ENCODE measurements around the gene PGBD5.
"Not testable (repeated sequence)": the region's sequence is repeated elsewhere in the genome, so short reads cannot be mapped to it uniquely, and the experiment has no call there.

The PGBD5 gene

GRCh38 chr1:230425252-230426091, 660 bp downstream of the PGBD5 start:
- no peak for DNase-seq (ENCODE audit: low read depth)

- DNase-seq (ENCODE audit: low read depth): no peak
Observed at GRCh38 chr1:230424391-230425251, 1.5 kb downstream of the PGBD5 start.

GRCh38 chr1:230423951-230424350, 2.2 kb downstream of the PGBD5 start:
- no peak for DNase-seq (ENCODE audit: low read depth)

GRCh38 chr1:230423261-230423660, 2.9 kb downstream of the PGBD5 start:
- no peak for DNase-seq (ENCODE audit: low read depth)

GRCh38 chr1:230422221-230422981, 3.7 kb downstream of the PGBD5 start:
- no peak for DNase-seq (ENCODE audit: low read depth)

GRCh38 chr1:230421481-230421880, 4.7 kb downstream of the PGBD5 start:
- DNase-seq (ENCODE audit: low read depth): no peak

- not testable (repeated sequence) for DNase-seq (ENCODE audit: low read depth)
Observed at GRCh38 chr1:230420372-230420771, 5.8 kb downstream of the PGBD5 start.

GRCh38 chr1:230416430-230416829, 9.7 kb downstream of the PGBD5 start:
- no peak for DNase-seq (ENCODE audit: low read depth)

- DNase-seq (ENCODE audit: low read depth): no peak
Observed at GRCh38 chr1:230415405-230416132, 10.6 kb downstream of the PGBD5 start.

GRCh38 chr1:230414694-230415093, 11.4 kb downstream of the PGBD5 start:
- no peak for DNase-seq (ENCODE audit: low read depth)

- DNase-seq (ENCODE audit: low read depth): no peak
Observed at GRCh38 chr1:230414102-230414501, 12.0 kb downstream of the PGBD5 start.

GRCh38 chr1:230413061-230413460, 13.1 kb downstream of the PGBD5 start:
- no peak for DNase-seq (ENCODE audit: low read depth)

- no peak for DNase-seq (ENCODE audit: low read depth)
Observed at GRCh38 chr1:230408971-230409370, 17.2 kb downstream of the PGBD5 start.

GRCh38 chr1:230407351-230407750, 18.8 kb downstream of the PGBD5 start:
- no peak for DNase-seq (ENCODE audit: low read depth)

- DNase-seq (ENCODE audit: low read depth): not testable (repeated sequence)
Observed at GRCh38 chr1:230406727-230407126, 19.4 kb downstream of the PGBD5 start.

- no peak for DNase-seq (ENCODE audit: low read depth)
Observed at GRCh38 chr1:230403442-230403841, 22.7 kb downstream of the PGBD5 start.

- DNase-seq (ENCODE audit: low read depth): no peak
Observed at GRCh38 chr1:230401763-230402294, 24.3 kb downstream of the PGBD5 start.

- no peak for DNase-seq (ENCODE audit: low read depth)
Observed at GRCh38 chr1:230401101-230401500, 25.0 kb downstream of the PGBD5 start.

- no peak for DNase-seq (ENCODE audit: low read depth)
Observed at GRCh38 chr1:230400007-230400344, 26.2 kb downstream of the PGBD5 start.

GRCh38 chr1:230399321-230400006, 26.7 kb downstream of the PGBD5 start:
- DNase-seq (ENCODE audit: low read depth): no peak

GRCh38 chr1:230398856-230399255, 27.3 kb downstream of the PGBD5 start:
- no peak for DNase-seq (ENCODE audit: low read depth)

All from T follicular helper cell (primary cell).